T-helper 1 cell (primary cell): ENCODE data around the gene FOS.
A peak's percentile ranks its signal among the peaks of the same experiment; 100 is the strongest.
"Not testable (repeated sequence)": the region's sequence is repeated elsewhere in the genome, so short reads cannot be mapped to it uniquely, and the experiment has no call there.

Experiments
- DNase-seq, 5 donors: peaks; one replicate each; pipeline ENCODE4 v3.0.0-alpha.2; 2012 to 2020

FOS gene

DNA sequence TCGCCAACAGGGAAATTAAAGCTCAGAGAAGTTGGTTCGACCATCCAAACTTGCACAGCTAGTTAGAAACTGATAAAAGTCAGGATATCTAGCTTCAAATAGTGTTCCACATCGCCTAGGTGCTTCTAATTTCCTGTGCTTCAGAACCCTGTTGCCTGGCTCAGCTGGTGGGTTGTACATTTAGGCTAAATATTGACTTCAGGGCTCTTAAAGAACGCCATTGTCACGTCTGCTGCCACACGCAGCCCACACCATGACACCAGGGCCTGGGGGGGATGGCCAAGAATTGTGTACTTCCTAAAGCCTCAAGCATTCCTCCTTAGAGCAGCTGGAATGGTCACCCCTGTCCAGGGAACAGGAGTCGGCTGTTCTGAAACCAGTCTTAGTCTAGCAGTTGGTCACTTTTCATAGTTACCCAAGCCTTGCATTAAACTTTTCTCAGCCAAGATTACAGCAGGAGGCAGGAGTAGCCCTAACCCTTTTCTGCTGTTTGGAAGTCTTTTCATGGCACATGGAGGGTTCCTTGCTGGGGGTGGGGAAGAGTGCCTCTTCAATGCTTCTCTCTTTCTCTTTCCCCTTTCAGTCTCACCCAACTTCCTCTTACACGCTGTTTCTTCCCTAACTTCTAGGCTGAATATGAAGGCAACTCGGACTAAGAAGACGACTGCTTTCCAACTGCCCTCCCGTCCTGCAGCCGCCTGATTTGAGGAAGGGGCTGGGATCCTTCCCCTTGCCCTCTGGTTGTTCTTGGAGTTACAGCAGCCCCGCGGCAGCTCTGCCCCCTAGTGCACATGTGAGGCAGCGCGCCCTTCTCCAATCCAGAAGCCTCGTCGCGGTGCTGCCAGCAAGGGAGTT lies 17.1 kb downstream of the FOS start:
- peak; percentile 50 to 71 (median 68) for DNase-seq

GRCh38 chr14:75297411-75298040 lies 18.9 kb downstream of the FOS start:
- DNase-seq: no peak

- no peak for DNase-seq
Observed at GRCh38 chr14:75298187-75298965, 19.7 kb downstream of the FOS start.

DNA sequence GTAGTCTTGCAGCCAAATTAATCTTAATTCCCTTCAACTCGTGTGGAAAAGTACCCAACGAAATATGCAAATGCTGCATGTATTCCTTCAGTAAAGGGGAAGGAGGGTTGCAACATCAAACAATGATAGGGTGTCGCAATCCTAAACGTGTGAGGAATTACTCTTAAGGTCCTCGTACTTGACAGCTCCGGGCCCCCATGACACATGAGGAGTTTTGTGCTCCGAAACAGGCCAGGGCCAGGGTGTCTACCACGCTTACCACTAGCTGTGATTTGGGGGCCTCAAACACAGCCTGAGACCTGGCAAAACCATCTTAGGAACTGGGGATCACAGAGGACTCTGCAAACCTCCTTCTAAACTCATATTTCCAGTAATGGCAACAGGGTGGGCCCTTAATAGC lies 20.4 kb downstream of the FOS start:
- no peak for DNase-seq

DNA sequence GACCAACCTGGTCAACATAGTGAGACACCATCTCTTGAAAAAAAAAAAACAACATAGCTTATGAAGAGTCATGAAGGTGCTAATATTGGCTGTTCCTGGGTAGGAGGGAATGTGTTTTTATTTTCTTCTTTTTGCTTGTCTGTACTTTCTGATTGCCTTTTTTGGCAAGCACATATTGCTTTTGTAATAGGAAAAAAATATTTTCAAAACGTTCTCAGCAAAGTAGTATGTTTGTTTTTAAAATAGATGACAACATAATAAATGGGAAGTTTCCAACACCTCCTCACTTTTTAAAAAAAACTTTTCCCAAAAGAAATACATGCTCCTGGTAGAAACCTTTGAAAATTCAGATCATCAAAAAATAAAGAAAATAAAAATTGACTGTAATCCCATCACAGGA lies 20.9 kb downstream of the FOS start:
- DNase-seq: no peak

DNA sequence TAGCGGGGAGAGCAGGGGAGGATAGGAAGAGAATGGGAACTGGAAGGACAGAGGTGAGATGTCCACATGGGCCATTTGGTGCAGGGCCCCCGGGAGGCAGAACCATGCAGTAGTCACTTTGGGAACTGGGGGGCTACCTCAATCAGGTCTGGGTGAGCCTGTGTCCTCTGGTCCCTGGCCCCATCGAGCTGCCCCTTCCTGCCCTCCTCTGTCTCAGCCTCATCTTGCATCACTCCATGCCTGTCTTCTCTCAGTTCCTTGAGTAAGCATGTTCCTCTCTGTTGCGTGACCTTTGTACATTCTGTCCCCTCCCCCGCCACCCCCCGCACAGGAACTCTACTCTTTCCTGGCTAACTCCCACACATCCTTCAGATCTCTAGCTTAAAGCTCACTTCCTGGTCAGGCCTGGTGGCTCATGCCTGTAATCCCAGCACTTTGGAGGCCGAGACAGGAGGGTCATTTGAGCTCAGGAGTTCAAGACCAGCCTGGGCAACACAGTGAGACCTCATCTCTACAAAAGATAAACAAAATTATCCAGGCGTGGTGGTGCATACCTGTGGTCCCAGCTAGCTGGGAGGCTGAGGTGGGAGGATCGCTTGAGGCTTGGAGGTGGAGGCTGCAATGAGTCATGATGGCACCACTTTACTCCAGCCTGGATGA lies 23.2 kb downstream of the FOS start:
- DNase-seq: peak in 1 of 5 donors; percentile 47

GRCh38 chr14:75303381-75303789 lies 24.8 kb downstream of the FOS start:
- DNase-seq: peak in 4 of 5 donors; percentile 38 to 59 (median 49)

GRCh38 chr14:75306410-75306809 lies 27.8 kb downstream of the FOS start:
- not testable (repeated sequence) for DNase-seq

DNA sequence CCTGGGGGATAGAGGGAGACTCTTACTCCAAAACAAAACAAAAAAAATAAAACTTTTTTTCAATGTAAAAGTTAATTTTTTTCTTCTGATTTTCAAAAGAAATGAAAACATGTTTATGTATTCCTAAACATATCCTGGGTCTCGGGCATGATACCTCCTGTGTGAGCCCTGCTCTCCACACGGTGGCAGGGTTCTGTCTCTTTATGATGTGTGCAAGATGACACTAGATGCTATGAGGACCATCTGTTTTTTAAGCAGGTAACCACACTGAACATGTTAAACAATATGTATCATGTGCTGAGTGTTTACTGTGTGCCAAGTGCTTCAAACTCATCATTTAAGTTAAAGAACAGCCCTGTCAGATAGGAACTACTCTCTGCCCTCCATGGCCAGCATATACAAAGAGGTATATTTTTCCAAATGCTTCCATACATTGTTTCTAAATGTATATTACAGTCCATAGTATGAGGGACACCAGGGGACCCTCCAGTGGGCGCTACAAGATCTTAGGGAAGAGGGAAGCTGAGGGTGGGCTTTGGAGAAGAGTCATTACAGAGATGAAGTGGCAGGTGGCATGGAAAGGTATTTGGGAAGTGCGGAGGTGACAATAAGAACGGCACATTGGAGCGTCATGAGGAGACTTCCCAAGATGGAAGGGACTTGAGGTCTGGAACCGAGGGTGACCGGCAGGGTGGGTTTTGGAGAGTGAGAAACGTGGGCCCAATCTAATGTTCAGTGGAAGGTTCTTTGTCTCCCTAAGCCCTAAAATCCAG lies 28.5 kb downstream of the FOS start:
- peak in 1 of 5 donors; percentile 61 for DNase-seq

DNA sequence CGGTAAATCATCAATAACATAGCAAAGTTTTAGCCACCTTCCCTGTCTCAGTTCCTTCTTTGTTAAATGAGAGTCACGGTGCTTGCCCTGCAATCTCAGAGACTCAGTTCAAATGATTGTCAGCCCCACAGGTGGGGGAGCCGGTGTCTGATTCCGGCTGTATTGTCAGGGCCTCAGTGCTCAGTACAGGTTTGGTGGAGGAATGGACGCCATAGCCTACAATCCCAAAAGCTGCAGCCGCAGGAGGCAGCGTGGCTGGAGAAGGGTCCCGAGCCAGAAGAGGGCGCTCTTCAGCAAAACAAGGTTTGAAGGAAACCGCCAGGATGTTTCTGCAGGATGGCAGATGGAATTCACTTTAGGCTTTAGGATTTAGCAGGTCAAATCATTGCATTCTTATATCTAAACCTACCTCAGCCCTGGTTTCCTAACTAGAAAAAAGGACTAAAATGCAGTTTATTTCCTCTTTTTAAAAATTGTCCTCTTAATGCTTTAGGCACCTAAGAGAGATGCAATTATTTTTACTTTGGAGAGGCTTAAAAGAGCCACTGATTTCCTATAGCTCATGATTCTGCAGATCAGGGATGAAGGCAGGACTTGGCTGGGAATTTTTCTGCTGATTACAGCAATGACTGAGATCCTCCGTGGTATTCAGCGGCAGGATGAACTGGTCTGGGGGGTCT lies 29.2 kb downstream of the FOS start:
- peak; percentile 38 to 69 (median 53) for DNase-seq

GRCh38 chr14:75308991-75309390 lies 30.4 kb downstream of the FOS start:
- not testable (repeated sequence) for DNase-seq

DNA sequence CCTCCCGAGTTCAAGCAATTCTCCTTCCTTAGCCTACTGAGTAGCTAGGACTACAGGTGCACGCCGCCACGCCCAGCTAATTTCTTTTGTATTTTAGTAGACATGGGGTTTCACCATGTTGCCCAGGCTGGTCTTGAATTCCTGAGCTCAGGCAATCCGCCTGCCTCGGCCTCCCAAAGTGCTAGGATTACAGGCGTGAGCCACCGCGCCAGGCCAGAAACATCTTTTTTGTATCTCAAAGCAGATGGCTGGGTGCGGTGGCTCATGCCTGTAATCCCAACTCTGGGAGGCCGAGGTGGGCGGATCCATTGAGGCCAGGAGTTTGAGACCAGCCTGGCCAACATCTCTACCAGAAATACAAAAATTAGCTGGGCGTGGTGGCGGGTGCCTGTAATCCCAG lies 30.9 kb downstream of the FOS start:
- DNase-seq: not testable (repeated sequence)

DNA sequence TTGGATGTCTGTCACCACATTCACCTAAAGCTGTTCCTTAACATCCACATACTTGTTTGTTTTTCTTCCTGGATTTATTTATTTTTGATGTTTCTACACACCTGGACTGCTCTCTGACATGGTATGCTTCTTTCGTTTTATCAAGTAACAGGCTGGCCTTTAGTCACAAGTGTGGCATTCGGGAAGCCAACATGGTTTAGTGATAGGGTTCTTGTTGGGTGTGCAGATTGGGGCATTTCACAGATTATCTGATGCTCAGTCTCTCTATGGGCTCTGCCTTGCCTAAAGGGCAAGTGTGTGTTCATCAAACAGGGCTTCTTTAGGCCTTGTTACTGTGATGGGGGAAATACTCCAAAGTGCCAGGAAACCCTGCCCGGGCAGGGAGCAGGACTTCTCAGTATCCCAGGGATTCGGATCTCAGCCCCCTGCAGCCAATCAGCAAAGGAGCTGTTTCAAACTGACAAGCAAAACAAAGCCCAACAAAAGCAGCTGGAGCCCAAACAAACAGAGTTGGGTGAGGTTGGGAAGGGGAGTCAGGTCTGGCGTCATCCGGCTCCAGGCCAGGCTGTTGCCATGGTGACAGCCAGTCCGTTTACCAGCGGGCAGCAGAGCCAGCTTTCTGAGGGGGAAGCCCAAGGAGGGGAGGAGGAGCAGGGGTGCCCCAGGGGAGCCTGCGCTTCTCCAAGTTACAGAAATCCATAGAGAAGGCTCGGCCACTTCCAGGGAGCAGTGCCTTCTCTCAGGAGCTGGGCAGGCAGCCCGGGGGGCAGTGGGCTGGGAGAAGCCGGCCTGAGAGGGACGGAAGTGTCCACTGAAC lies 31.9 kb downstream of the FOS start:
- no peak for DNase-seq

DNA sequence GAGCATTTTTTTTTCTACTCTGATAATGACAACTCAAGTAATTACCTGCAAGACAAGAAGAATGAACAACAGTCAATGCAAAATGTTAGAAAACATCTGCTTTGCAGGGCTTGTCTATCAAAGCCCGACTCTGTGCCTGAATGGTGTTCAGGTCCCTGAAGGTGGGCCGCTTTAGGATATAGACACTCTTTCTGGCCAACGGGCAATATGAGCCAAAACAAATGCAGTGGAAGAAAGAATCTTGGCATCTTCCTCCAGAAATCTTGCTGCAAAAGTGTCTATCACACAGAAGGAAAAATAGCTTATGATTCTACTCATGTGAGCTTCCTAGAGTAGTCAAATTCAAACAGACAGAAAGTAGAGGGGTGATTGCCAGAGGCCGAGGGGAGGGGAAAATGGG lies 32.7 kb downstream of the FOS start:
- DNase-seq: no peak

DNA sequence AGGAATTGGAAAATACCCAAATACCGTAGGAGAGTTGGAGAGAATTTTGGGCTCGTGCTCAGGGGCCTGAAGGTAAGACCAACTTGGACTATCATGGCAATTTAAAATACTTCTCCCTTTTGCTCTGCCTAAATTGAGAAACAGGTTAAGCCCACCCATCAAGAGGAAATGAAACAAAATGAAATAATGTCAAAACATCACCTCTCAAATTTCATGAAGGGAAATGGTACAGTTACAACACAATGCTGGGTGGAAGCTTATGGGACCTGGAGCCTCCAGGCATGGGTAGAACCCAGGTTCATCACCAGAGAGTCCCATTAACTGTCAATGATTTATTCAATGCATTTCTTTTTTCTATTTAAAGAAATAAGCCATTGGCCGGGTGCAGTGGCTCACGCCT lies 33.7 kb downstream of the FOS start:
- no peak for DNase-seq

GRCh38 chr14:75313294-75313693 lies 34.7 kb downstream of the FOS start:
- DNase-seq: no peak

GRCh38 chr14:75315144-75315543 lies 36.5 kb downstream of the FOS start:
- DNase-seq: no peak

DNA sequence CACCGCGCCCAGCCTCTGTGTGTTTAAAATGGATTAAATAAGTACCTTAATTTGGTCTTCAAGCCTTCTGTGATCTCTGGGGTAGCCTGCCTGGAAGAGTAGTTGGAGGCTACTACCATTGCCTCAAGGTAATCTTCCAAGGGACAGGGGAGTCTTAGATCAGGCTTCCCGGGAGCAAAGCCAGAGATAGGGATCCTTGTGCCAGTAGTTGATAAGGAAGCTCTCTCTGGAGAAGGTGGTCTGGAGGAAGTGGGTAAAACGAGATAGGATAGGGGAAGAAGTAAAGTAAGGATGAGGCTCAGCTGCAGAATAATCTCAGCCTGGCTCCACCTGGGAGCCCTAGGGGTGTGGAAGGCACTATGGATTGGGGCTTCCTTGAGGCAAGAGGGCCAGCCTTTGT lies 38.5 kb downstream of the FOS start:
- DNase-seq: no peak

DNA sequence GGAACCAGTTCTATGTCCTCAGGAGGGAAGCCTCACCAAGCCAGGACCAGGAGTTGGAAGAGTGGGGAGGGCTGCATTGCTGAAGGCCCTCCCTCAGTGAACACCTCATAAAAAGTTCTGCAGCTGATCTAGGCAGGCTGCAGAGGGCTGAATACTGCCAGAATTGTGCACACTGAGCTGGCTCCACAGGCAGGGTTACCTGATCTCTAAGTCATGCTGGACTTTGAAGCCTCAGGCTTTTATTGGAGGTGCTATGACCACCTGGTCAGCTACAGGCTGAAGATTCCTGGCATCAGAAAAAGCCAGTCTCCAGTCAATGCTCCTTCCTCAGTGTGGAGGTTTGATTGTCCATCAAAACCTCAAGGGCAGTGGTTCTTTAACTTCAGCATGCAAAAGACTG lies 39.7 kb downstream of the FOS start:
- DNase-seq: no peak

DNA sequence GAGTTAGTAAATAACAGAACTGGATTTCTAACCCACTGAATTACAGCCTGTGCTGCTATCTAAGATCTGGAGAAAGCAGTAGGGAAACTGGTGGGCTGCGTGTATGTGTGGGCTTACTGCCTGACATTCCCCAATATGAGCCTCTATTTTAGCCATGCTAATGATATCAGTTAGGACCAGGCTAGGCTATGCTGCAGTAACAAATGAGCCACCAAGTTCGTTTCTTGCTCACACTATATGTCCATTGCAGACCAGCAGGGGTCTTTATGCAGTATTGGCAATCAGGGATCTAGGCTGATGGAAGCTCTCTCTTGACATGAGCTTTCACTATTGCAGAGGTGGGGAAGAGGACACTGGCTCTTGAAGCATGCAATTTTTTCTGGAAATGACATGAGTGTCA lies 40.4 kb downstream of the FOS start:
- no peak for DNase-seq

- no peak for DNase-seq
Observed at GRCh38 chr14:75320196-75320595, 41.6 kb downstream of the FOS start.
